ENCODE data around the gene TELO2.

TELO2 gene

DNA sequence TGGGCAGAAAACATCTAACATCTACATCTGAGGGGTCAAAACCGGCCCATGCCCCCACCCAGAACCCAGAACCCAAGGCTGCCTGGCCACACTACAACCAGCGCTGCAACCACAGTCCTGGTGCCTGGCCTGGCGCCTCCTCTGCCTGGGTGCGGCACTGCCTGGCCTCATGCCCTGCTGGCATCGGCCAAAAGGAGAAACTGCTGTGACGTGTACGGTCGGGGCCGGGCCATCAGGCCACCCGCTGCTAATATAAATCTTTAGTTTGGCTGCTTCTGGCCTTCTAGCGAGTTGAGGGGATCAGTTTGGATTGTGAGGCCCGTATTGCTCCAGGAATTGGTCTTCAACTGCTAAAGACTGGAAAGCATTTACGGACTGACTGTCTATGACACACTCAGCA is 63.1 kb downstream of the TELO2 start:
- no peak for DNase-seq (ENCODE audit: low read depth)

DNA sequence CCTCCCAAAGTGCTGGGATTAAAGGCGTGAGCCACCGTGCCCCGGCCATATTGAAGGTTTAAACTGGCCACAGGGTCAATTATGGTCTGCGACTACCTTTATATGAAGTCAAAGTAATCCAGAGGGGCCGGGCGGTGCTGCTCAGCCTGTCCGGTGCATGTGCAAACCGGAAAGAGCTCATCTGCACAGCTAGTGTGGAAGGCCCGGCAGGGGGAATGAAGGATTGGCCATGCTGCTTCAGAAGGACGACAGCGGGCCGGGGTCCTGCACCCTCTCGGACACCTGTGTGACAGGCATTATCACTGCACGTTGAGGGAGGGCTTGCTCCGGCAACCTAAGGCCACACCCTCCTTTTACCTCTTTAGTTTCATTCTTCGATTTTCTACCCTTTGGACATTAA is 63.9 kb downstream of the TELO2 start:
- no peak for DNase-seq (ENCODE audit: low read depth)

DNA sequence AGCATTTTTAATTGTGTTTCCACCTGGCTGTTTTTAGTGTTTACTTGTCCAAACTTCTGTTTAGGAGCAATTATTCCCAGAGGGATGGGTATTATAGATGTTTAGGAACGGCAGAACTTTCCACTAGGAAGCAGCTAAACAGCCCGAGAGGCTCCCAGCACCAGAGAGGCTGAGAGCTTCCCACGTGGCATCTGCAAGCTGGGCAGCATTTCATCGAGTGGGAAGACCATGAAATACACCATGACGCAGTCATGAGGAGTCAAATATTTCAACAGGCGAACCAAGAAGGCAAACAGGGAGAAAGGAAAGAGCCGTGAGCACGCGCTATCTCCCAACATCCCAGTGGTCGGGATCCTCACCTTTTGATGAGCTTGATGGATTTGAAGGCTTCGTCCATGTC is 64.4 kb downstream of the TELO2 start:
- DNase-seq (ENCODE audit: low read depth) = no peak

DNA sequence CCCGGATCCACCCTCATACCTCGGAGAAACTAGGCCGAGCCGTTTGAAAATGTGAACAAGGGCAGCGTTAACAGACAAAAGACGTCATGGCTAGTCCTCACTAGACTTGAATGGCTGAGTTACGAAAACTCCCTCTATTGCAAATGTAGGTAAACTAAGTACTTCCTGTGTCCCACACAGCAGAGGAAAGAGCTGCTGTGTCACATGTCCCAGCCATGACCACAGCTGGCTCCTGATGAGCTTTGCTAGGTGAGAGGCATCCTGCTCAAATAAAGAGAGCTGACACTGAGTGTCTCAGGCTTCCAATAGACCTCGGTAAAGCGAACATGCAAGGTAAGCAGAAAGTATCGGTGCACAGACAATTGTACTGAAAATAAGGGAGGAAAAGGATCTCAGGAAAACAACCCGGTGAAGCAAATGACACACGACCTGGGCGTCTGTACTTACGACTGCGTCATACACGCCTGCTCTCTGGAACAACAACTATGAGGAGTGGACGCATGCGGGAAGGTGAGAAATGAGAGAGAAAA is 66.4 kb downstream of the TELO2 start:
- DNase-seq (ENCODE audit: low read depth) = no peak

Measured in HS-5 (cell line).